ENCODE results near the gene CNTN4.

CNTN4 gene

GRCh38 chr3:2236203-2236602, 137.5 kb downstream of the CNTN4 start:
- DNase-seq (ENCODE audit: low read depth): no peak
- no peak for TF ChIP-seq CTCF (IDR thresholded peaks at IDR 0.05; ENCODE audit: low read depth, low read length, missing control alignments)
- H3K4me3 ChIP-seq (ENCODE audit: low read depth, low read length): no peak overlapping the region
- in situ Hi-C loops (cut with HindIII; ENCODE audit: low sequenced_read_pairs): no loop called here

- no peak for DNase-seq (ENCODE audit: low read depth)
- no peak overlapping the region for H3K4me3 ChIP-seq (ENCODE audit: low read depth, low read length)
- in situ Hi-C loops (cut with HindIII; ENCODE audit: low sequenced_read_pairs): no loop called here
- TF ChIP-seq CTCF (IDR thresholded peaks at IDR 0.05; ENCODE audit: low read depth, low read length, missing control alignments): no peak
Measured at GRCh38 chr3:2244137-2244536, 145.5 kb downstream of the CNTN4 start.

DNA sequence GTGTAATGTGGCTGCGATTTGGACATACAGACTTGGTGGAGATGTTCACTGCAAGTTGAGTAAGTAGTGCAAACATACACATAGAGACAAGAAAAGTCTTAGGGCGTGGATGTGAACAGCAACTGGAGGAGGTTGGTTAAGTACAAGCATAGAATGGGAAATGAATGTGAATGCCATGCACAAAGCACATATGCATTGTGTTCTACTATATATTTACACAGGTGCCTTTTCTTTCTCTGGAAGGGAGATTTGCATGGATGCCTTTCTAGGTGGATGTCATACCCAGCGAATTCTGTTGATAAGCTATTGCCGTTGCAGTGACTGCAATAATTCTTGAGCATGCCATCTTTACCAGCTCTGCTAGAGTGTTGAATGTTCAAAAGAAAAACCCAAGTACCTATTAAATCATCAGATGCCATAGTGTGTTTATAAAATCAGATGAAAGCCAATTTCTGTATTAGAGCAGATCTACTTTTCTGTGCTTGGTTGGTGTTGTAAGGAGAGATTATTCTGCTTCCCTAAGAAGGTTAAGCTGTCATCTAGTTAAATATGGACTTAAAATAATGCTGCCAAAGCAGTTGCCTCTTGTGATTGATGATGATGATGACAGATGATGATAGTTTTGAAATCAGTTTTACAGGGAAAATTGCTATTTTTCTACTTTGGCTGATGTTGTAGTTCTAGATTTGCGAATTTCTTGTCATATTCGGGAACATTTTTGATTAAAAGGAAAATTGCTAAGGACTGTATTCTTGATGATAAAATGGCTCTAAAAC, 148.4 kb downstream of the CNTN4 start:
- in situ Hi-C loops (cut with HindIII; ENCODE audit: low sequenced_read_pairs): no loop called here
- H3K4me3 ChIP-seq (ENCODE audit: low read depth, low read length): no peak overlapping the region
- no peak for DNase-seq (ENCODE audit: low read depth)
- TF ChIP-seq CTCF (IDR thresholded peaks at IDR 0.05; ENCODE audit: low read depth, low read length, missing control alignments): no peak

DNA sequence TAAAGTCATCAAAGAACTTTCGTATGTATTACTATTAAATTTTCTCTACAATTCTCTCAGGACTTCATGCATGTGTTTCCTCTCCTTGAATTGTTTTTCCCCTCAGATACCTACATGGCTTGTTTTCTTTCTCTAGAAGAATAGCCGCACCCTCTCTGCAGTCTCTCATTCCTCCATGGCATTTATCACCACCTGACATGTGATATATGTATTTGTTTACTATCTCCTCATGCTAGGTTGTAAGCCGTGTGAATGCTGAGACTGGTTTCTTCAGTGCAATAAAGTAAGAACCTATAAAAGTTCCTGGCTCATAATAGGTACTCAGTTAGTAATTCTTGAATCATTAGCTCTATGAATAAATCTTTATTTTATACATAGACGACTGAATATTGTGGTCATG, 149.2 kb downstream of the CNTN4 start:
- H3K4me3 ChIP-seq (ENCODE audit: low read depth, low read length): no peak overlapping the region
- in situ Hi-C loops (cut with HindIII; ENCODE audit: low sequenced_read_pairs): no loop called here
- no peak for DNase-seq (ENCODE audit: low read depth)
- no peak for TF ChIP-seq CTCF (IDR thresholded peaks at IDR 0.05; ENCODE audit: low read depth, low read length, missing control alignments)

- in situ Hi-C loops (cut with HindIII; ENCODE audit: low sequenced_read_pairs): no loop called here
- TF ChIP-seq CTCF (IDR thresholded peaks at IDR 0.05; ENCODE audit: low read depth, low read length, missing control alignments): no peak
Measured at GRCh38 chr3:2250783-2251182, 152.1 kb downstream of the CNTN4 start.

DNA sequence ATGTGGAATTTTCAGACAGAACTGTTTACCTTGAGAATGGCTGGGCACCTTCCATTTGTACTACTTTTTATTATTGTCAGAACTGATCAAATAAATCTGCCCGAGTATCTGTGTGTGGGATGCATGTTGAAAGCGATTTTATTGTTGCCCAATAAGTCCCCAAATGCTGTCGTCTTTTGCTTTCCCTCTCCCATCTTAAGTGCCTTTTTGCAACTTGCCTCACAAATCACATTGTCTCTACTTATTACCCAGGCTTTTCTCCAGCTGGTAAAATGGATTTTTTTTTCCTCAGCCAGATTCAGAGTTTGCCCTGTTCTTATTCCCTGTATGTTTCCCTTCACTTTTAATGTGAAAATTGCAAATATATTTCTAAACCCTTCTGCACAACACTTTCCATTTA, 163.1 kb downstream of the CNTN4 start:
- no peak for TF ChIP-seq CTCF (IDR thresholded peaks at IDR 0.05; ENCODE audit: low read depth, low read length, missing control alignments)
- no peak overlapping the region for H3K4me3 ChIP-seq (ENCODE audit: low read depth, low read length)
- in situ Hi-C loops (cut with HindIII; ENCODE audit: low sequenced_read_pairs): no loop called here
- no peak for DNase-seq (ENCODE audit: low read depth)

More at GRCh38 chr3:2250783-2251182, 152.1 kb downstream of the CNTN4 start:
- DNase-seq (ENCODE audit: low read depth): no peak
- H3K4me3 ChIP-seq (ENCODE audit: low read depth, low read length): no peak overlapping the region
